Umbilical cord (tissue), 2 donors: Measurements from ENCODE around the gene AKAP5. TPM values are rescaled to one million over a fixed set of nuclear protein-coding genes. Genes with fewer than 3 reads are reported as not detected.
A peak's percentile ranks its signal among the peaks of the same experiment; 100 is the strongest.
"Not testable (repeated sequence)": the region's sequence is repeated elsewhere in the genome, so short reads cannot be mapped to it uniquely, and the experiment has no call there.

Experiments used
- DNase-seq: peaks from one replicate; pipeline ENCODE4 v3.0.0-alpha.2; 2015; ENCODE audit warnings: low spot score
- total RNA-seq: library from RNA; depleted of rRNA; stranded (reverse); fragments of >200 nt; gene quantifications from one replicate; pipeline ENCODE4 v1.2.3, GENCODE V29; 2014; ENCODE audit warnings: low replicate concordance; ENCODE audit not compliant: insufficient read depth

AKAP5 gene
- total RNA-seq, 1 donor from 2014 or later = 16.6 TPM

DNA sequence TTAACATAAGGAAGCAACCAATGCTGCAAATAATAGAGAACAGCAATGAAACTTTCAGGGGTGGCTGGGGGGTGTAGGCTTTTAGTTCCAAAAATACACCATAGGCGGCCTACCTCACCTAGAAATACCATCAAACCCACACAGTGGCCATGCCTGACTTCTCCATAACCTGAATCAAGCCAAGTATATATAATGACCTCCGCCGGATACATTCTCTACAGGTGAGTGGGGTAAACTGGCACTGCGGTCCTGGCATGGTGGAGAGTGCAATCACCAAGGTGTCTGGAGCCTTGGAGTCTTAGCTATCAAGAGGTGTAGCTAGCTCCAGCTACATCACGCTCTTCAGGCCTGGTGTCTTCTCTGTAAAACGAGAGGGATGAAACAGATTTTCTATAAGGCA is 37.2 kb downstream of the AKAP5 start:
- no peak for DNase-seq

DNA sequence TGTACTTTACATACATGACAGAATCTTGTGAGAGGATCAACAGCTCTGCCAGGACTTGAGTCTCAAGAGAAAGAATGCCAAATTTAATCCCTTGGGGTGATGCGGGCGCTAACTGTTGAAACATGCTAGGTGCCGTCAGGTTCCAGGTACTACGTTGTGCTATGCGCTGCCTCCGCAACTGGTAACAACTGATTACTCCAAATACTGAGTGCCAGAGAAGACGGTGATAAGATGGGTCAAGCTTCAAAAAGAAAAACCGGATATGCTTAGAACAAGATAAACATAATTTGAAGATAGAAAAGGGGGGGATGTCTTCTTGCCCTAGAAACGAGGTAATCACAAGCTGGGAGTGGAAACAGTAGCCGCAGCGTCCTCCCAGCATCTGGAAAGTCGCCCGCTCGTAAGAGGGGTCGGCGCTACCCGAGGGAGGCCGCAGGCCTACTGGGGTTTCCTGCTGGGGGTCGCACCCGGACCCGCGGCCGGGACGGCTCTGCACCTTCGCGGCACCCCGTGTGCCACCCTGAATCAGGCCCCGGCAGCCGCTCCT is 37.7 kb downstream of the AKAP5 start:
- DNase-seq = peak; percentile 46

- DNase-seq = peak; percentile 97
Measured at GRCh38 chr14:64503434-64504309, 38.4 kb downstream of the AKAP5 start, which contains the start of gene ZBTB25. Gene ZBTB25 (minus strand): TSS chr14:64503838. CDS start chr14:64490533, 13,305 bp downstream.

GRCh38 chr14:64504310-64504896 is 39.1 kb downstream of the AKAP5 start, which contains the start of gene ZBTB1:
Gene ZBTB1 (plus strand): TSS chr14:64504770. CDS start chr14:64521505, 16,735 bp downstream.
- peak; percentile 88 for DNase-seq

DNA sequence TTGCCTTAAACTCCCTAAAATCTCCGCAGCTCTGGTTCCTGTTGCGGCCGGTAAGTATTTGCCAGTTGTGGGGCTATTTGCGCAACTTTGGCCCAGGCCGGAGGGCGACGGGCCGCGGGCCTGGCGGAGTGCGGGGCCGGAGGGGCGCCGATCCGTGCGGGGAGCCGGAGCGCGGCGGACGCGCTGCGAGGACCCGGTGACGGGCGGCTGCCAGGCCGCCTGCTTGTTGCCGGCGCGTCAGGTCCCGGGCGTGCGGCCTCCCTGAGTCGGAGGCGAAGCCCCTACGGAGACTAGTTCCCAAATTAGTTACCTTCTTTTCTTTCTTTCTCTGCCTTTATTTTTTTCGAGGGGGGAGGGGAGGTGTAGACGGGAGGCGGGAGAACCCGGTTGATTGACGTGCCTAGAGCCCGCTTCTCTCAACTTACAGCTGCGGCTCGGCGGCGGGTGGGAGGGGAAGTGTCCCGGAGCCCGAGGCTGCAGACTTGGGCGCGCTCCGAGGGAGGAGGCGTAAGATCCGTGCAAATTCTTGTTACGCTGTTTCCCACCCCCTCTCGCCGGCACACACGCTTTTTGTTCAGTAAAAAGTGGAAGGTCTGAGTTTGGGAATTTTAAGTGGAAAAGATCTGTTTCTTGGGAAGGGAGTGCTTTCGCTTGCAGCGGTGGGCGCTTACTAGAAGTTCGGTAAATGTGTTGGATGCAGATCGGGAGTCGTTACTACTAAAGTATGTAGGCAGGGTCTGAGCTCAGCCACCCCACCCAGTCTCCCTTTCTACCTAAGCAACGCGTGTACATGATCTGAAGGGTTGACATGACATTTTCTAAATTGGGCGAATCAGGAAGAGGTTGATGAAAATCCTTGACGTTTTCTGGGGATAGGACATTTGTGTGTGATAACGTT is 39.8 kb downstream of the AKAP5 start:
- peak; percentile 97 for DNase-seq

DNA sequence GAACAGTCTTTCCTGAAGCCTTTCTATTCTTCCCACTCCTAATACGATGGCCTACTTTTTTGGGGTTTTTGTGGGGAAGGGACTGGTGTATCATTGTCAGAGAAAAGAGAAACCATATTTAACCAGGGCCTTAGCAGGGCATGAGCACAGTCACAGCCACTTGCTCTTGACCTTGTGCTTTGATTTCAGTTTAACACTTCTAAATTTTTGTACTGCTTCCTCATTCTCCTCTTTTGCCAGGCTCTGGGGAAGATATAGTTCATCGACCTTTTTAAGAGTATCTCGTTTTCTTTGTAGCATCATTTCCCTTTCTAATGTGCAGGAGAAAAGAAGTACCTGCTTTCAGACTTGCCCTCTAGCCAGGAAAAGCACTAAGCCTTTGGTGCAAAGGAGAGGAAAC is 41.4 kb downstream of the AKAP5 start:
- no peak for DNase-seq

DNA sequence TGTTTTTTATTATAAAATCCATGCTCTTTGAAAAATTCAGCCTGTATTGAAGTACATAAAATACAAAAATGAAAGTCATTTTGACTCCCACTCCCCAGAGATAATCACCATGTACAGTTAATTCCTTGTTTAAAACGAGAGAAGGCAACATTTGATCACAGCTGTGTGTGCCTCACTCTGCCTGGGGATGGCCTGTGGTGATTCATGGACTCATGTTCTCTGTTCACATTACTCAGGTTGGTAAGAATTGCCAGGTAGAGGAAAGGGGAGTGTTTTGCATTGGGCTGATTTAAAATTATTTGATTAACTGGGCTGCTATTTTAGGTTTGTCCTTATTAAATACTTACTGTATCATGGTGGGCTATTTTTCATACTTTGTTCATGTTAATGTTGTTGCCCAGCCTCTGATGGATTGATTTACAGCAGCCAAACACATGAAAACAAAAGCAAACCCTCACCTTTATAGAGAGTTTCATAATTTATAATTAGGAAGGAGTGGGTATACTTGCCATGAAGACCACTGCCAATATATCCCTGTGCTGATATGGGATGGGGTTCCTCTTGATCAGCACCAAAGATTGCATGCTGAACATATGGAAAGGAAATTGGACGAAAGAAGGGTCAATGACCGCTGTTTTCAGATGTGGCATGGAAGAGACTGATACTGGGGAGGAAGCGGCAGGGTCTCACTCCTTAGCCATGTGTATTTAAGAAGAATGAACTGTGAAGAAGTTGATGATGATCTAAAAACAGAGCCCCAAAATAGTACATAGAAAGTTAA is 42.3 kb downstream of the AKAP5 start:
- no peak for DNase-seq

- no peak for DNase-seq
Measured at GRCh38 chr14:64508215-64508776, 43.0 kb downstream of the AKAP5 start.

GRCh38 chr14:64509036-64509435 is 43.7 kb downstream of the AKAP5 start:
- DNase-seq = no peak

DNA sequence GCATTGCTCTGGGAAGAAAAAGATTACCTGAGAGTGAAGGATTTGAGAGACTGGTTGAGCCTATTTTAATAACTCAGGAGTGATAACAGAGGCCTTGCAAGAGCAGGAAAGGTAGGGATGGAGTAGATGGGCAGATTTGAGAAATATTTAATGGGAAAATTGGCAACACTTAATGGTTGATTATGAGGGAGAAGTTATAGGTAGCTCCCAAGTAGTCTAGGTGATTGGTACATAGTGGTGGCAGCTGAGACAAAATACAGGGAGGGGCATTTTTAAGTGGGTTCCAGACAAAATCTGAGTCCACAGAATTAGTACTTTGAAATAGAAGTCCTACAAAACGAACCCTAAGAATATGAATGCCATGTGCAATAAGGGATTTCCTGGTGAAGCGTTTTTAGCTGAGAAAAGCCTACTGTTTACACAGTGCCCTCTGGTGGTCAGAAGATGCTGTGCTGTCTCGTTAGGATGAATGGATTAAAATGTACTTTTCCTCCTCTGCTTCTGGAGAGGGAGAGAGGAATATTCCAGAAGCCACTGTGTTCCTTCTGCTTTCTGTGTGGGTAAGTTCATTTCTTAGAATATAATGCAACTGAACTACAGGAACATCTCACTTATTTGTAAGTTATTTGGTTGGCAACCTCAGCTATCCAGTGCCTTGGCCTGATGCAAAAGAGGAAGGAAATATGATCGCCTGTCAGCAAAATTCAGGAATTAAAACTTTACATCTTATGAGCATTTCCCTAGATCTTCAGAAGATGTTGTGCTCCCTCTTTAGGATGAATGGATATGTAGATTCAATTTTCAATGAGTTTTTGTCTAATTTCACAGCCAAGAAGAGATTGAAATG is 45.7 kb downstream of the AKAP5 start:
- peak; percentile 72 for DNase-seq

- no peak for DNase-seq
Measured at GRCh38 chr14:64513271-64513670, 48.0 kb downstream of the AKAP5 start.

DNA sequence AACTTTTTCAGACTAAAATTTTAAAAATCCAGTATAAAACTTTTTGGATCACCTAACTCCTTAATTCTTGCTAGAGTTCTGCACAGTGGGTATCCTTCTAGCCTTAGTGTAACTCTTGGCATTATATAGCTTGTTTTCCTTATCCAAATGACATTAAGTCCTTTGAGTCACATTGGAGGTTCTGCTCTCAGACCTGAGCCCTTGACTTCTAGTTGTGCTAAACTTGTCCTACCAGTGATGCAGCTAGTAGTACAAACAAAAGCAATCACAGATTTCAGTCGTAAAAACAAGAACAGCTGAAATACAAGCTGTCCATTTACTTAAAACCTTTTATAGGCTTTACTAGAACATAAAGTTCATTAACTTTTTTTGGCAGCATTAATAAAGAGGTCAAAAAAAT is 49.8 kb downstream of the AKAP5 start:
- DNase-seq = no peak

DNA sequence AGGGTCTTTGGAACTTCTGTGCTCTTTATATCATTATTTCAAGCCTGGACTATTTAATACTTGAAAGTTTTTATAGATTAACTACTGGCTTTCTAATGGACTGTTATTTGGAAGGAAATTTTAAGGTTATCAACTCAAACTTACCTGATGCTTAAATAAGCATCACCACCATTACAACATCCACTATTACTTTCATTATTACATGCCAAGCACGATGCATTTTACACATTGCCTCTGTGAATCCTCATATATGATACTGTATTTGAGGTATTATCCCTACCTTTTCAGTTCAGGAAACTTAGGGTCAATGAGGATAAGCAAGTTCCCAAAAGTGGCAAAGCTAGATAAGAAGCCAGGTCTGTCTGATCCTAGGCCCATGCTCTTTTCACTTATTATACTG is 51.7 kb downstream of the AKAP5 start:
- DNase-seq = no peak

DNA sequence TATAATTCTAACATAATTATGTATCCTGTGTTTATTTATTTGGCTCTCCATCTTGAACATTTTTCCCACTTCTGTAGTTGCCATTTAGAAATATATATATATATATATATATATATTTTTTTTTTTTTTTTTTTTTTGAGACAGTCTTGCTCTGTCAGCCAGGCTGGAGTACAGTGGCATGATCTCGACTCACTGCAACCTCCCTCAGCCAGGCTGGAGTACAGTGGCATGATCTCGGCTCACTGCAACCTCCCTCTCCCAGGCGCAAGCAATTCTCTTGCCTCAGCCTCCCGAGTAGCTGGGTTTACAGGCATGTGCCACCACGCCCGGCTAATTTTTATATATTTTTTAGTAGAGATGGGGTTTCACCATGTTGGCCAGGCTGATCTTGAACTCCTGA is 52.4 kb downstream of the AKAP5 start:
- DNase-seq = not testable (repeated sequence)

GRCh38 chr14:64518229-64518628 is 52.9 kb downstream of the AKAP5 start:
- DNase-seq = no peak

GRCh38 chr14:64520699-64521098 is 55.4 kb downstream of the AKAP5 start:
- DNase-seq = no peak

DNA sequence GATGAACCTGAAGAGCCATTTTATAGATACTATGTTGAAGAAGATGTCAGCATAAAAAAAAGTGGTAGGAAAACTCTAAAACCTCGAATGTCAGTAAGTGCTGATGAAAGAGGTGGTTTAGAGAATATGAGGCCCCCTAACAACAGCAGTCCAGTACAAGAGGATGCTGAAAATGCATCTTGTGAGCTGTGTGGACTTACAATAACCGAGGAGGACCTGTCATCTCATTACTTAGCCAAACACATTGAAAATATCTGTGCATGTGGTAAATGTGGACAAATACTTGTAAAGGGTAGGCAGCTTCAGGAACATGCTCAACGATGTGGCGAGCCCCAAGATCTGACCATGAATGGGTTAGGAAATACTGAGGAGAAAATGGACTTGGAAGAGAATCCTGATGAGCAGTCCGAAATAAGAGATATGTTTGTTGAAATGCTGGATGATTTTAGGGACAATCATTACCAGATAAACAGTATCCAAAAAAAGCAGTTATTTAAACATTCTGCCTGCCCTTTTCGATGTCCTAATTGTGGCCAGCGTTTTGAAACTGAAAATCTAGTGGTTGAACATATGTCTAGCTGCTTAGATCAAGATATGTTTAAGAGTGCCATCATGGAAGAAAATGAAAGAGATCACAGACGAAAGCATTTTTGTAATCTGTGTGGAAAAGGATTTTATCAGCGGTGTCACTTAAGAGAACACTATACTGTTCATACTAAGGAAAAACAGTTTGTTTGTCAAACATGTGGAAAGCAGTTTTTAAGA is 57.5 kb downstream of the AKAP5 start:
- no peak for DNase-seq
